ENCODE results near the gene SLC46A3. TPM values are rescaled to one million over a fixed set of nuclear protein-coding genes. Genes with fewer than 3 reads are reported as not detected.

Gene SLC46A3
- total RNA-seq, 2 donors from 2014 or later = 15.0 to 17.6 TPM

DNA sequence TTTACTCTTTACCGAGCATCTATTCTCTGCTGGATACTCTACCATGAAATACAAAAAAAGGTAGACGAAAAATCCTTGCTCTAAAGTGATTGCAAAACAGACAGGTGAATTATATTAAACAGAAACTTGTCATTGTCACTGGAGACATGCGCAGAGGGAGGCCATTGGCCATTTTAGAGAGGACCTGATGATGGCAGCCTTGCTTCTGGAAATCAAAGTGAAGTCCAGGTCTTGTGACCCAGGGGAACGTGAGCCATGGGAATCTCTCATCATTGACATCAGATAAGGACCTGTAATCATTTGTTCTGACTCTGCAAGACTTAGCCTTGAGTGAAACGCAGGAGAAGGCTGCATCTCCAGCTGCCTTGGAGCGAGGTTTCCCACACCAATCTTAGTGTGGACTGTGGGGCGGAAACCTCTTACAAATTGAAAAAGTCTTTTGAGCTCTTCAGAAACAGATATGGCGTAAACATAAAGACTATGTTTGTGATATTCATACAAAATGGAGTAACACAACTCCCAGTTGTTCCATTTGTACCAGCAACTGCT lies 16.8 kb upstream of the SLC46A3 start:
- intact Hi-C loops (cut with DNase I) = no loop called here
- no peak for DNase-seq

DNA sequence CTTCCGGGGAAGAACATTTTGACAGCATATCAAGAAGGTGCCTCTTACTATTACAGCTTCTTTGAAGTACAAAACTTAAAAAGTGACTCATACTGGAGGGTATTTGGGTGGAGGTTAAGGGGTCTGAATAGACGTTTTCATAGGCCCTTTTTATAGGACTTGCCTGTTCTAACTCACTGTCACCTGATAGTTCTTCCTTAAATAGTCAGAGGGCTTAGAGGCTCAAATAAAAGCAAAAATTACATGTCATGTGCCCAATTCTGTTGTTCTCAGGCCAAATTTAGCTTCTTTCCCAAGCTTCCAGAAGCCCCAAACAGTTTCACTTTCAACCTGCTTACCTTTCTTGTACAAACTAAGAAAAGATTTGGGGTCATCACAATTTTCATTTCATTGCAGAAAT lies 16.1 kb upstream of the SLC46A3 start:
- no peak for ATAC-seq
- intact Hi-C loops (cut with DNase I) = no loop called here
- DNase-seq = no peak

More for the DNA sequence above, 16.8 kb upstream of the SLC46A3 start:
- no peak for ATAC-seq

DNA sequence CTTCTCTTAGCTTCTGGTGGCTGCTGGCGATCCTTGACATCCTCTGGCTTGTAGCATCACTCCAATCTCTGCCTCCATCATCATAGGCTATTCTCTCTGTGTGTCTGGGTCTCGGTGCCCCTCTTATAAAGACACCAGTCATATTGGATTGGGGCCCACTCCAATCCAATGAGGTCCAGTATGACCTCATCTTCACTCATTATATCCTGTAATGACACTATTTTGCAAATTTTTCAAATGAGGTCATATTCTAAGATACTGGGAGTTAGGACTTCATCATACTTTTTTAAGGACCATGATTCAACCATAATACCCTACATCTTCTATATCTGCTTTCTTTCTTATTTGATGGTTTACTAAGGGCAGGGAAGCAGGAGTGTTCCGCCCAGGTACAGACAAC lies 12.0 kb upstream of the SLC46A3 start:
- intact Hi-C loops (cut with DNase I) = no loop called here
- no peak for ATAC-seq
- DNase-seq = no peak

DNA sequence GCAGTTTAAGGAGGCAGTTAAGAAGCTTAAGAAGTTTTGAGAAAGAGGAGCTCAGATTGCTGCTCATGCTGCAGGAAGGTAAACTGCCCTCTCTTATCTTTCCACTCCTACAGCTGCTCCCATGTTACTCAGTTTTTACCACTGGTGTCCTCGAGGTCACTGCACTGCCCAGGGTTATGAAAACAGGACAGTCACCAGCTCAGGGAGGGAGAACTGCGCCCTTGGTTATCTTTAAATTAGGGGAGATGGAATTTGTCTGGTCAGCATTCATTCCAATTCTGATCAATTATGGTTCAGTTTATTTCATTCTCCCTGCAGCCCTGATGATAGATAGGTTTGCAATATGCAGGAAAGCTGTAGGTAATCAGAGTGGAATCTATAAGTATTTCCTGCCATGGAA lies 10.8 kb upstream of the SLC46A3 start:
- DNase-seq (no peak), ATAC-seq (no peak)
- intact Hi-C loops (cut with DNase I) = no loop called here

DNA sequence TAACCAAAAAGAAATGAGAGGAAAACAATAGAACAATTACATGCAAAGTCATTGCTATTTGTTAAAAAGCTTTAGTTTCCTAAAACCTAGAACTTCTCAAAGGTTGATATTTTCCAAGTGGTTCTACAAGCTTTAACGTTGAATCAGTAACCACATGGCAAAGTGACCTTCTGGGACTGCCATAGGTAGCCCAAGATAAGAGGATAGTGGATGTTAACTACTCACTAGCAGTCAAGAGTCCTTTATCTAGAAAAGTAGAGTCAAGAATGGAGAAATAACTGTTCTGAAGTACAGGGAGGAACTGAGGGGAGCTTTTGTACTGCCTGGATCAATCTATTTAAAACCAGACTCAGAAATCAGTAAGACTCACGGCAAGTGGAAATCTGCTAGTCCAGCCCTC lies 9.9 kb upstream of the SLC46A3 start:
- no peak for ATAC-seq
- intact Hi-C loops (cut with DNase I) = no loop called here

DNA sequence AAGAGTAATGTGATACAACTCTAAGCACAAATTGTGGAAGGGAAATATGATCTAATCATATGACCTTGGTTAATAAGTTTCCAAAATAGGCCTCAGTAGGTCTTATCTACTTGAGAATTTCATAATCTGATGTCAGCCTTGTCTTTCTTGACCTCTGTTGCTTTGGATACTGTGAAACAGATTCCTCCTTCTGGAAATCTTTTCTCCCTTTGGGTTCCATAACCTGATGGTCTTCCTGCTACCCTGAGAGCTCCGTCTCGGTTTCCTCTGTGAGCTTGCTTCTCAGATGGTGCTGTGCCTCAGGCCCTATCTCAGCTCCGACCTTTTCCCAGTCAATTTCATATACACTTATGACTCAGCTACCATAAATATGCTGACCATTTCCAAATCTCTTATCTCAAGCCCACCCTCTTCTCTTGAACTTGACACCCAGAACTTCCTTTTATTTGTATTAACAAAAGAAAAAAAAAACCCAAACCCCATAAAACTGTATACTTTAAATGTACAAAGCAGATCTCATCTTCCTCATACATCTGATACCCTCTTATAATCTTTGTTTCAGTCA lies 6.4 kb upstream of the SLC46A3 start:
- DNase-seq (no peak), ATAC-seq (no peak)
- intact Hi-C loops (cut with DNase I) = no loop called here

More for the DNA sequence above, 9.9 kb upstream of the SLC46A3 start:
- no peak for DNase-seq

DNA sequence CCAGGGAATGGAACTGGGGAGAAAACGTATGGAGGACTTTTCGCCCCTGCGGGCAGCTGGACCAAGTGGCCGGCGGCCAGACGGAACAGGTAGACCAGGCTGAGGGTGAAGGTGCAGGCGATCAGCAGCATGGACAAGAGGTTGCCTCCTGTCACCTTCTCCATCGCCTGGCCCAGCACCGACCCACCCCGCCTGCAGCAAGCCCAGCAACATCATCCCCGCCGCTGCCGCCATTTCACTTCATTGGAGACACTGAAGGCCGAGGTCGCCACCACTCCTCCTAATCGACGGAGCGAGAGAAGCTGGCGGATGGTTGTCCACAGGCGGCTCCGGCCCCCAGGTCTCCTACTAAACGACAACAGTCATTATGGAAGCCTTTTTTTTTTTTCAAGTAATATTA lies 5.0 kb upstream of the SLC46A3 start:
- intact Hi-C loops (cut with DNase I) = no loop called here

DNA sequence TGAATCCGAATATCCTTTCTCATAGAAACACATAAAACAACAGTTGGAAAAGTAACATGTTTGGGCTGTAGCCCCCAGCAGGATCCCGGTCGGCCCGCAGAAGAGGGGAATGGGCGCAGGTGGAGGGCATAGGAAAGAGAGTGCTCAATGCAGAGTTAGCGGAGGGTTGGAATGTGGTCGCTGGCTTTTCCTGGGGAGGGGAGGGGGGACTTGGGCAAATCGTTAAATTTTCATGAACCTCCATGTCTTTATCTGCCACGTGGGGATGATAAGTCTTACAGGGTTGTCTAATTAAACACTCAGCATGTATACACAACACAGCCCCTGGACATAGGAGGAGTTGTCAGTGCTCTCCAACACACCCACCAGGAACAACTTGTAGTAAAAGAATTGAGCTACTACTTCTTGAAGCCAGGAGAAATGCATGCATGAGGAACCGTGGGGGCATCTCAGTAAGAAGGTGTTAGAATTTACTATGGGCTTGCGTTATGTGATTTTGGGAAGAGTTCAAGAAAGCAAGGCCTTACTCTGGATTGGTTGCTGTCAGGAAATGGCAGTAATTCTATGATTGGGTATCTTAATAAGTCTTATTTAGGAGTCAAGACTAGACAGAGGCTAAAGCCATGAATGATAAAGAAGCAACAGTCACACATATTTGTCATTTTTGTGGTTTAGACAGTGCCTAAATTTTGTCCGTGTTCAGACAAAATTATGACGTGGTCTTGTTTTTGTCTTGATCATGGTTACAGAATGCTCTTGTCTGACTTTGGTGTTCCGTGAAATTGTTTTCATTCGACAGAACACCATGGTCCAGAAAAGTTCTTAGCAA lies 671 bp upstream of the SLC46A3 start:
- DNase-seq = no peak
- intact Hi-C loops (cut with DNase I) = no loop called here
- ATAC-seq = peak in 1 of 2 donors; percentile 1

More for the DNA sequence above, 5.0 kb upstream of the SLC46A3 start:
- DNase-seq = no peak
- ATAC-seq = no peak

DNA sequence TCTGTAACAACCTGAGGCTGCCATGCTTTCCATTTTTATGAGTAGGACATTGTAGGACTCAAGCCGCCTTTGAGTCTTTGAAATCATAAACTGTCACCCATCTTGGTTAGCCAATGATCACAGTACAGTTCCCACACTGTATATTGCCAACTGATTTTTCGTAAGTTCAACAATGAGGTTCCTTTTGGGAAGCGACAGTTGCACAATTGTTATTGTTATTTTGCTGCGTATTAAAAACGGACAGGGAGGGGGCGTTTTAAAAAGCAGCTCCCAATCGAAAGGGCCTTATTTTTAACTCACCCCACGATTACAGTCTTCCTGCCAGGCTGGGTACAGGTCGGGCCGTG lies 601 bp downstream of the SLC46A3 start:
- DNase-seq (no peak), ATAC-seq (peak; percentile 4 to 9)
- intact Hi-C loops (cut with DNase I) = no loop called here

DNA sequence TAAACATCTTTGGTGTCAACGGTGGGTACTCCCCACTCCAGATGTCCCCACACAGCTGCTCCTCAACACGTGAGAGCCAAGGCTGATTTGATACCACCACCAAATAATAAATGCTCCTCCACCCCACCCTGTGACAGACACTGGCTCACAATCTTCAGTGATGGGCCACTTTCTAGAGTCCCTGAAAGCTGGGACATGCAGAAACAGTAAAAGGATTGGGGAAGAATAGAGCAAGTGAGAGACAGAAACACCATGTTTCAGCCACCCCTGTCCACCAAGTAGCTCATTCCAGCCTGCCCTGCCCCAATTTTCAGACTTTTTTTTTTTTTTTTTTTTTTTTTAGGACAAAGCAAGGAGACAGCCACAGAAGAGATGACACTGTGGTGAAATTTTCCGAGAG lies 1.6 kb downstream of the SLC46A3 start:
- intact Hi-C loops (cut with DNase I) = no loop called here
- DNase-seq (no peak), ATAC-seq (no peak)

DNA sequence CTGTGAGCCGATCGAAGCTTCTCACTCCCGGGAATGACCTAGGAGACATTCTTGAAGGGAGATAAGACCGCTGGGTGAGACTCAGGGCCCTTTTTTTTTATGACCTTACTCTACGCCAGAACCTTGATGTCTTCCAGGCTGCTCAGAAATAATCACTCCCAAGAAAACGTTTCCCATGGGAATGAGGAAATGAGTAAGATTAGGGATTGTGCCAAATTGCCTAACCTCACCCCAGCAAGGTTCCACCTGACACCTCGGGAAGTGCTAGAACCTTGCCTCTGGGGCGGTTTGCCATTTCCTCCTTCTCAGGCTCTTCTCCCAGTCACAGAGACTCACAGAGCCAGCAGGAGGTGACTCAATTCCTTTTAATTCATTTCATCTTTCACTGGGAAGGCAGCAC lies 2.3 kb downstream of the SLC46A3 start:
- ATAC-seq = peak in 1 of 2 donors; percentile 4
- DNase-seq = peak; percentile 59
- intact Hi-C loops (cut with DNase I) = no loop called here

DNA sequence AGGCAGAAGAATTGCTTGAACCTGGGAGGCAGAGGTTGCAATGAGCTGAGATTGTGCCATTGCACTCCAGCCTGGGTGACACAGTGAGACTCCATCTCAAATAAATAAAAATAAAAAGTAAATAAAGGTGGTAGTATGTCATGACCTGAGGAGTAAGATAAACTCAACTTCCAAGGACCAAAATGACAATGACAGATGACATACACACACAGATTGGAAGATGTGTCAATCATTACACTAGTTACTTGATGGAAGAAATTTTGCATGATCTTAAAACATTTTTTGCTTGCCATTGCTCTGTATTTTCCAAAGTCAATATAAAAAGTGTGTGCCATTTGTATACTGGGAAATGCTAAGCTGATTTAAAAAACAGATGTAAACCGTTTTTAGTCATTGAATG lies 4.1 kb downstream of the SLC46A3 start:
- ATAC-seq (no peak), DNase-seq (no peak)
- intact Hi-C loops (cut with DNase I) = no loop called here

DNA sequence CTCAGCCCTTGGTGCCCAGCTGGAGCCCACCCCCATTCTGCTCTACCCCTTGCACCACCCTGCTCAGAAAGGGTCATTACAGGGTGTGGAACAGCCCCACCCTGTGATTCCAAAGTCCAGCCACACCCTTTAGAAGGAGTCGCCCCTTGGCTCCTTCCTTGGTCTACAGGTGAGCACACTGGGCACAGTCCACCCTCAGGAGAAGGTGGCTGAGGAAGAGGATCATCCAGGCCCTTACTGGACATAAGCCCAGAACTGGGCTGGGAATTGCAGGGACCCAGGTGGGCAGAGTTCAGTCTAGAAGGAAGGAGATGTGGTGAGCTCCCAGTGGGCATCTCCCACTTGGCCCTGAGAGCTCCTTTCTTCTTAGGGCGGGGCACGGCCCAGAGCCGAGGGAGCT lies 8.6 kb downstream of the SLC46A3 start:
- DNase-seq (no peak), ATAC-seq (no peak)
- intact Hi-C loops (cut with DNase I) = no loop called here

DNA sequence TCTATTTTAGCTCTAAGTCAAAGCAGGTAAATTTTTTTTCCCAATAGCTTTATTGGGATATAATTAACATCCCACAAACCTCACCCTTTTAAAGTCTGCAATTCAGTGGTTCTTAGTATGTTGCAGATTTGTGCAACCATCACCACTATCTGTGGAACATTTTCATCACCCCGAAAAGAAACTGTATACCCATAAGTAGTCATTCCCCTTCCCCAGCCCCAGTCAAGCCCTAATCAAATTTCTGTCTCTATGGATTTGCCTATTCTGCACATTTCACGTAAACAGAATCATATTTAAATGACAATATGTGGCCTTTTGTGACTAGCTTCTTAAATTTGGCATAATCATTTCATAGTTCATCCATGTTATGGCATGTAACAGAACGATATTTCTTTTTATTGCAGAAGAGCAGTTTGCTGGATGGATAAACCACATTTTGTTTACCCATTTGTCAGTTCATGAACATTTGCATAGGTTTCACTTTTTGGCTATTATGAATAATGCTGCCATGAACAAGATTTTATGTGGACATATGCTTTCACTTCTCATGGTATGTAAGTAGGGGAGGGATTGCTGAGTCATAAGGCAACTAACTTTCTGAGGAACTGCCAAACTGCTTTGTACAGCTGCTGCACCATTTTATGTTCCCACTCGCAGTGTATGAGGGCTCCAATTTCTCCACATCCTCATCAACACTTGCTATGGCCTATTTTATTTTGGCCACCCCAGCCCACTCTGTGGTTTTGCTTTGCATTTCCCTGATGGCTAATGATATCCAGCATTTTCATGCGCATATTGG lies 10.9 kb downstream of the SLC46A3 start:
- ATAC-seq (peak in 1 of 2 donors; percentile 60), DNase-seq (no peak)
- intact Hi-C loops (cut with DNase I) = no loop called here

DNA sequence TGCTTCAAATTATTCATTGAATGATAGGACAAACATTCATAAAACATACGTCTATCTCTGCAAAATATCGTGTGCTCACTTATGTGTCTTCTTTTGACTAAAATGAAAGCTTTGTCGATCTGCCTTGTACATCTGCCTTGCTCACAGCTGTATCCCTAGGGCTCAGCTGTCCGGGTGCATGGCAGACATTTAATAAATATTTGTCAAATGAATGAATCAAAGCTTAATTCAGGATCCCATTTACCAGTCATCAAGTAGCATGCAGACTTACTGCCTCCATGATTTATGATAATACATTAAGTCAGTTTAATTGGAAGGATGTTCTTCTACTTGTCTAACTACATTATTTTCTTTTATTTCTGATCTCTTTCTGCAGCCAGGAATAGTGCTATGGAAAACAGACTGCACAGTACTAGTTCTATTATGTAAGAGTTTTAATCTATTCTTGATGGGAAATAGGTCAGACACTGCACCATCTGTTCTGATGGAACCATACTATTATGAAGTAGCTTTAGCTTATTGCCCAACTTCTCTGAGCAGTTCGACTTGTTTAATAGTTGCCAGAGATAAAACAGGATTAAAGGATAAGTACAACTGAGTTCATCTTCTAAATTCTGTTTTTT lies 13.2 kb downstream of the SLC46A3 start:
- DNase-seq (no peak), ATAC-seq (peak in 1 of 2 donors; percentile 60)
- intact Hi-C loops (cut with DNase I) = no loop called here

DNA sequence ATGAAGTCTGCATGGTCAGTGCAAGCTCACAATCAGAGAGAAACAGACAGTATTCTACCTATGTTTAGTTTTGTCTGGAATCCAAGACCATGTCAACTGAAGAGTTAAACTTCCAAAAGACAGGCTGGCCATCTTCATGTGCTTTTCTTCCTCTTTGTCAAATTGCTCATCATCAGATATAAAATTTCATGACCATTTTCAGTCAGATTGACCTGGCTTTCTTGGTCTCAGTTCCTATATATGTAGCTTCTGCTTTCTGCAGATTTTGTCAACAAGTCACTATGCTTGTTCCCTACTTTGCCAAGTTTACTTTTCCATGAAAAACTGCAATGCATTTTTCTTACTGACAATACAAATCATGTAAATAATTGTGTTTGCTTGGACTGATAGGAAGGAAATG lies 13.9 kb downstream of the SLC46A3 start:
- DNase-seq (no peak), ATAC-seq (no peak)
- intact Hi-C loops (cut with DNase I) = loop anchor here in 1 of 2 donors (5.0 kb wide), 1 partner anchor 38 kb away; no protein-coding TSS in a partner anchor

DNA sequence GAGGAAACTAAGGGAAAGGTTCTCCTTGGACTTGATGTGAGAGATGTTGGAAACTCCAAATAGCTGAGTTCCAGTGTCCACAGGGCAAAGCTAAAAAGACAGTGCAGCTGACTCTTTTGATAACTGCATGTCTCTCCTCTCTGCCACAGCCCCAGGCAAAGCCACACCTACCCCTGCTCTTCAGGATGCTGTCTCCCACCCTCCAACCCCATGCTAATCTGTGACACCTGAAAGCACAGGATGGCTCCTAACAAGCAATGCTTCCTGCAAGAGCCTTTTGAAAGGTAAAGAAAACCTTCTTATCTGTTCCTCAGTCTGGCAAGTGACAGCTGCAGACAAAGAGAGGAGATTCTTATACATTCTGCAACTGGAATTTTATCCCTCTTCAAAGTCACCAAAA lies 14.5 kb downstream of the SLC46A3 start:
- no peak for DNase-seq
- intact Hi-C loops (cut with DNase I) = loop anchor here in 1 of 2 donors (5.0 kb wide), 1 partner anchor 37 kb away; no protein-coding TSS in a partner anchor
- ATAC-seq = no peak

DNA sequence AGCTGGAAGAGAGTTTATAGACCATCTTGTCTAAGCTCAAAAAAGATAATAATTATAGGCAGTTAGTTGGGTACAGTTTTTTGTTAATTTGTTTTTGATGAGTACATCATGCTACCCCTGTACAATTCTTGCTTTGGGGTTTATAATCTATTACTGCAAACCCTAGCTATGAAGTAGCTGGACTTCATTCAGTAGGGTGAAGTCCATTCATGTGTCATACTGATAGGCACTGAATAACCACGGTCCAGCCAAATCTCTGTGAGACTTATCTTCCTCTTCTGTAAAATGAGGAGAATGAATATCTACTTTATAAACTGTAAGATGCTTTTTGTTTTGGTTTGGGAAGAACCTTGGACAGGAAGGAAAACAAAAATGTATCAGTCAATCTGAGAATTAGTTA lies 19.5 kb downstream of the SLC46A3 start:
- intact Hi-C loops (cut with DNase I) = no loop called here
- DNase-seq (no peak), ATAC-seq (no peak)

DNA sequence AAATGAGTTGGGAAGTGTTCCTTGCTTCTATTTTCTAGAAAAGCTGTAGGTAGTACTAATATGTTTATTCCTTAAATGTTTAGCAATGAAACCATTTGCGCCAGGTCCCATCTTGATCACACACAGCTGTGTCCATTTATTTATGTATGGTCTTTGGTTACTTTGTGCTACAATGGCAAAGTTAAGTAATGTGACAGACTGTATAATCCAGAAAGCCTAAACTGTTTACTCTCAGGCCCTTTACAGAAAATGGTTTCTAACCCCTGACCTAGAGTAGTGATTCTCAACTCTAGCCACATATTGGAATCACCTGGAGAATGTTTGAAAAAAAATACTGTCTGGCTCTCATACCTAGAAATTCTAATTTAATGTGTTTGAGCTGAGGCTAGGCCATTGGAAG lies 21.3 kb downstream of the SLC46A3 start:
- intact Hi-C loops (cut with DNase I) = no loop called here
- ATAC-seq (no peak), DNase-seq (no peak)

Measured in left cardiac atrium (tissue), 4 donors.